AG04450 (cell line): ENCODE data around the gene MMP2. TPM values are rescaled to one million over a fixed set of nuclear protein-coding genes. Genes with fewer than 3 reads are reported as not detected.

ENCODE experiments used
- CTCF ChIA-PET: fragments of 300-600, 350-600 bp; formaldehyde crosslinking; extraction: SDS; loops from one replicate; lab custom pipeline; 2022; ENCODE audit warnings: antibody characterized with exemption, inconsistent platforms; lab: Charles Lee
- POLR2A ChIA-PET: fragments of 350-600 bp; formaldehyde crosslinking; extraction: SDS; loops from one replicate; lab custom pipeline; 2021; ENCODE audit warnings: antibody characterized with exemption, inconsistent platforms; lab: Yijun Ruan, JAX
- DNase-seq: peaks from one replicate; pipeline ENCODE4 v3.0.0-alpha.2; 2011; ENCODE audit warnings: low read depth, low spot score
- H3K27ac ChIP-seq: one replicate; pipeline ENCODE4 v1.5.1; 2012; ENCODE audit warnings: low read depth, low read length, control low read depth
- H3K27me3 ChIP-seq: one replicate; pipeline ENCODE4 v1.6.0; 2012; ENCODE audit warnings: low read length; ENCODE audit not compliant: control insufficient read depth, insufficient read depth
- H3K4me3 ChIP-seq: 2 replicates; pipeline ENCODE4 v1.5.1; 2011; ENCODE audit warnings: mild to moderate bottlenecking, low read depth, low read length, control low read depth
- H3K9me3 ChIP-seq: 2 replicates; pipeline ENCODE4 v1.5.1; 2012; ENCODE audit warnings: low read length; ENCODE audit not compliant: control insufficient read depth, insufficient read depth
- CTCF ChIP-seq: IDR thresholded peaks from 2 replicates; pipeline ENCODE4 v1.5.1; 2011; ENCODE audit warnings: low read depth, low read length, control low read depth, inconsistent platforms
- polyA plus RNA-seq: library from polyadenylated mRNA; depleted of rRNA; stranded (reverse); fragments of >200 nt; gene quantifications from 2 replicates; pipeline ENCODE4 v1.2.3, GENCODE V29; 2011

MMP2 gene
- polyA plus RNA-seq, 1 experiment = 1,281 TPM

GRCh38 chr16:55489119-55489955 is 10.3 kb downstream of the MMP2 start:
- Histone ChIP-seq H3K9me3 (no peaks in the 10 kb centered on the region), H3K27ac (no peak overlapping the region), H3K27me3 (no peaks in the 10 kb centered on the region), H3K4me3 (no peak overlapping the region)
- no peak for TF ChIP-seq CTCF
- CTCF ChIA-PET = interaction anchor here (0.8 kb wide), 1 partner anchor 24 kb away, joined by 4 read pairs; no protein-coding TSS in a partner anchor
- DNase-seq = no peak
- POLR2A ChIA-PET = interaction anchor here (2.0 kb wide), 1 partner anchor 10 kb away, joined by 9 read pairs; the partner anchor contains the start of gene MMP2

GRCh38 chr16:55489956-55490265 is 10.9 kb downstream of the MMP2 start:
- Histone ChIP-seq H3K4me3 (no peak overlapping the region), H3K9me3 (no peaks in the 10 kb centered on the region), H3K27me3 (no peaks in the 10 kb centered on the region), H3K27ac (no peak overlapping the region)
- no peak for TF ChIP-seq CTCF
- POLR2A ChIA-PET = no interaction called here
- CTCF ChIA-PET = interaction anchor here (0.8 kb wide), 1 partner anchor 12 kb away, joined by 3 read pairs; no protein-coding TSS in a partner anchor
- no peak for DNase-seq

- no peak overlapping the region for H3K27ac ChIP-seq
- H3K27me3 ChIP-seq = no peaks in the 10 kb centered on the region
- no peak for DNase-seq
- H3K4me3 ChIP-seq = no peak overlapping the region
- POLR2A ChIA-PET = no interaction called here
- TF ChIP-seq CTCF = no peak
- CTCF ChIA-PET = interaction anchor here (0.6 to 0.8 kb wide), 2 partner anchors 12 to 827 kb away, joined by 3 read pairs; no protein-coding TSS in a partner anchor
- H3K9me3 ChIP-seq = no peaks in the 10 kb centered on the region
These were observed 11.3 kb downstream of the MMP2 start for GRCh38 chr16:55490301-55490700.

- no peaks in the 10 kb centered on the region for H3K9me3 ChIP-seq
- H3K27me3 ChIP-seq = no peaks in the 10 kb centered on the region
- H3K4me3 ChIP-seq = no peak overlapping the region
- no peak for TF ChIP-seq CTCF
- no peak overlapping the region for H3K27ac ChIP-seq
- ChIA-PET CTCF (interaction anchor here (1.0 to 2.4 kb wide), 2 partner anchors 10 to 26 kb away, joined by 4 to 11 read pairs; no protein-coding TSS in a partner anchor), POLR2A (interaction anchor here (1.0 kb wide), 1 partner anchor 9 kb away, joined by 4 read pairs; no protein-coding TSS in a partner anchor)
- no peak for DNase-seq
These were observed 12.7 kb downstream of the MMP2 start for GRCh38 chr16:55491691-55492090.
